ENCODE data around the gene OR10J5.
"Not testable (repeated sequence)": the region's sequence is repeated elsewhere in the genome, so short reads cannot be mapped to it uniquely, and the experiment has no call there.

The OR10J5 gene

DNA sequence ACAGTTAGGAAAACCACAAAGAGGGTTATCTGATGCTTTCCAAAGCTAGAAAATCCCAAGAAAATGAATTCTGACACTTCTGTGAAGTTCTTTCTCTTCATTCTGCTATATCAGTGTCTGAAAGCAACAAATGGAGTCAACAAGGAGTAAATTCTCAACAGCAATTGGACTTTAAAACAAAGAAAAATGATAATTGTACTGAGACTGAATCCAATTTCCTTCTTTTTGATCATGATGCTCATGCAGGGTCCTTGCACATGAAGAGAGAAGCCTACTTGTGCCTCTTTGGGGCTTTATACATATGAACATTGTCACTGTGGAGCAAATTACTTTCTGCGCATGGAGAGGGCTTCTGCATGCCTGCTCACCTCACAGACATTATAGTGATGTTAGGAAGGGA, at the start of gene OR10J5:
Gene OR10J5, minus strand, starts transcription at position 101 of the 400 bp plus-strand sequence. Its CDS starts 0 bp downstream, at position 101.
- no peak for DNase-seq (ENCODE audit: low read depth in 3 of 3)

GRCh38 chr1:159584536-159584935, 48.7 kb upstream of the OR10J5 start:
- no peak for DNase-seq (ENCODE audit: low read depth in 3 of 3)

DNA sequence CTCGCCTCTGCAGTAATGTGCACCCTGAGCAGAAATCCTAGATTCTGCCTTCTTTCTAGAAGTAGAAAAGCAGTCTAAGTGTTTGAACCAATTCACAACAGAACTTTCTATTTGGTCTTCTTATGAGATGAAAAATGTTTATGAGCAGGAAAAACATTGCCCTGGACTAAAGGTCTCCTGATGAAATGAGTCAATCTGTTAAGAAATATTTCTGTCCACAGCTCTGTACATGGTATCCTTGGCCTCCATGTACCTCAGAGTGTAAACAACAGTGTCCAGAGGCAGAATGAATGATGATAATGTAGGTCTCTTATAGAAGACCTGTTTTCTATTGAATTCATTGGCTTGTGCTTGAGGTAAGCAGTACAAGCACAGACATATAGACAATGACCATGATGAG, 45.6 kb upstream of the OR10J5 start:
- no peak for DNase-seq (ENCODE audit: low read depth in 3 of 3)

GRCh38 chr1:159580340-159580739, 44.5 kb upstream of the OR10J5 start:
- DNase-seq (ENCODE audit: low read depth in 3 of 3): no peak

DNA sequence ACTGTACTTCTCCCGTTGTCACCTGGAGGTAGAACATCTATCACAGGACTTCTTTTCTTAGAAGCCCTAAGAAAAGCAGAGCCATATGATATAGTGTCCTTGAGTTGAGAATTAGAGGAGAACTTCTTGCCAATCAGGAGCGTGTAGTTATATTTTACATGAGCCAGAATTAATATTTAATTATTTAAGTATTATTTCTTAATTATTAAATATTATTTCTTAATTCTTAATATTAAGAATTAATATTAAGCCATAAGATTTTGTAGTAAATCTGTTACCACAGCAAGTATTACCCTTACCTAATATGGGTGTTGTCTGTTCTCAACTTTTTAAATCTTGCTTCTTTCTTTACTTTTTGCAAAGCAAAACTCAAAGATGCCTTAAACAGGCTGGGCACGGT, 41.6 kb upstream of the OR10J5 start:
- no peak for DNase-seq (ENCODE audit: low read depth in 3 of 3)

DNA sequence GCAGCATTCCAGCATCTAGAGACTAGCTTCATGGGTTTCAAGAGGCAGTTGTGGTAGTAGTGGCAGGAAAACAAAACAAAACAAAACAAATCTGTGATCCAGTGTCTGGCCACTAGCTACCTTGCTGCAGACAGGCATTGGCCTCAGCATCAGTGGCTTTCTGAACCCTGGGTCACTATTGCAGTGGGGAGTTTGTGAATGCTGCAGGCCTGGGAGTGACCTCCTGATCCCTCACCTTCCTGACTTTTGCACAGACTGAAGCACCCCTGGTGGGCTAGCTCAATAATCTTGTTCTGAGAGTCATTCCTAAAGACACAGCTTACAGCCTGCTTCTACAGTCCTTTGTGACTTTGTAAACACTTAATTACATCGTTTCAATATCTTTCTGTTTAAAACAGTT, 26.9 kb upstream of the OR10J5 start:
- no peak for DNase-seq (ENCODE audit: low read depth in 3 of 3)

- no peak for DNase-seq (ENCODE audit: low read depth in 3 of 3)
Observed at GRCh38 chr1:159561497-159561896, 25.7 kb upstream of the OR10J5 start.

GRCh38 chr1:159560599-159560998, 24.8 kb upstream of the OR10J5 start:
- DNase-seq (ENCODE audit: low read depth in 3 of 3): no peak

DNA sequence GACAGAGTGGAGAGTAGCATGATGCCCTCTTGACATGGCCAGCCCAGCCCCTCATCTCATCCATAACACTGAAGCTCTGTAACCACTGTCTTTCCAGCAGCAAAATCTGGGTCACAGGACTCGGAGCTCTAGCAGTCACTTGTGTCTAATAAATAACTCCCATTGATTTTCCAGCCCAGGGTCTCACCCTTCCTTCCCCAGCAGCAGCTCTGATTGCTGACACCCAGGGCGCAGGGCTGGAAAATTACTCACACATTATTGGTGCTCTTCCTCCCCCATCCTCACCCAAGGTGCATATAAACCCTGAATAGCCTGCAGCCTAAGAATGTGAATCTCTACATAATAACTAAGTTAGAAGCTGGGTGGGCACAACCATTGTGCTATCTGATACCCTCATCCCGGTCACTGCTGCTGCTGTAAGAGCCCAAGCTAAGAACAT, 21.1 kb upstream of the OR10J5 start:
- DNase-seq (ENCODE audit: low read depth in 3 of 3): no peak

DNA sequence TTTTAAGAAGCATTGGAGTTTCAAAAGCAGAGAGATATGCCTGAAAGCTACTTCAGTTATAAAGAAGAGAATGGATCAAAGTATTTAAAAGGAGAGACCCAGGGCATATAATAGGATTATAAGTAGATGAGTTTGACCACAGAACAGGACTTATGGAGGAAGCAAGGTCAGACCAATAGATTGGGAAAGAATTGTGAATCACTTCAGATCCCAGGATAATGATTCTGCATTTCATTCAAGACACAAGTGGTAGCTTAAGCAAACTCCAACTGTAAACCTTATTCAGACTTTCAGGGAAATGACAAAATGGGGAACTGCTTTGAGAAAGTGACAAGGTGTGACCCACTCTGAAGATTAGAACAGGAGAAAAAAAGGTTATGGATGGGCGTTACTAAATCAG, 18.9 kb upstream of the OR10J5 start:
- DNase-seq (ENCODE audit: low read depth in 3 of 3): no peak

GRCh38 chr1:159554261-159554660, 18.5 kb upstream of the OR10J5 start:
- DNase-seq (ENCODE audit: low read depth in 3 of 3): no peak

DNA sequence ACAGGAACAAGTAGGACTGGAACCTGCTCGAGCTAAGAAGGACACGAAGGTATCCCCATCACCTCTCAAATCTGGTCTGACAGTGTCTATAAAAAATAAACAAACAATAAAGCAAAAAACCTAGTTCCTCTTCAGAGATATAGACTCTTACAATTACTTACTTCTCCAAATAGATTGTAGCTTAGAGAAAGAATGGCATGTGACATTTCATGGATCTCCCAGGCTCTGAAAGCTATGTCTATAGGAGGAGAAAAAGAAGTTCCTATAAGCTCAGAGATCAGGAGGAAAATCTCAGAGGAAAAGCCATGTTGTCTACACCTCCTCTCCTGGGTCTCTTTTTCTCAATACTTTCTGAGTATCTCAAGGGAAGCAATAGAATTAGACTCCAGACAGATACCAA, 12.3 kb upstream of the OR10J5 start:
- DNase-seq (ENCODE audit: low read depth in 3 of 3): no peak

DNA sequence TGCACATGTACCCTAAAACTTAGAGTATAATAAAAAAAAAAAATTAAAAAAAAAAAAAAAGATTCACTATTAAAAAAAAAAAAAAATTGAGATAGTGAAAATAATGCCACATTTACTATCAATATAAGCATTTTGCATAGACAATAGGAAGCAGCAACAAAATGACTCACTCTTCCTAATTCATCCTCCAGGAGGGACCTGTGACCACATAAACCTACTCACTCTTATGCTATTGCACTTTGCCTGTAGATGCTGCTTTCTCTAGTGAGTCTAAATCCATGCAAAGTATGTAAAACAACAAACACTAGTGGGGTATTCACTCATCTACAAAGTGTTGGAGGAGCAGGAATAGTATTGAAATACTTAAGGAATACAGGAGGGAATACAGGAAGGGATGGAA, 2.9 kb downstream of the OR10J5 start:
- no peak for DNase-seq (ENCODE audit: low read depth in 3 of 3)

- DNase-seq (ENCODE audit: low read depth in 3 of 3): not testable (repeated sequence)
Observed at GRCh38 chr1:159524792-159525191, 11.0 kb downstream of the OR10J5 start.

GRCh38 chr1:159510229-159510541, 25.6 kb downstream of the OR10J5 start:
- DNase-seq (ENCODE audit: low read depth in 3 of 3): no peak

GRCh38 chr1:159509440-159510228, 26.2 kb downstream of the OR10J5 start:
- no peak for DNase-seq (ENCODE audit: low read depth in 3 of 3)

DNA sequence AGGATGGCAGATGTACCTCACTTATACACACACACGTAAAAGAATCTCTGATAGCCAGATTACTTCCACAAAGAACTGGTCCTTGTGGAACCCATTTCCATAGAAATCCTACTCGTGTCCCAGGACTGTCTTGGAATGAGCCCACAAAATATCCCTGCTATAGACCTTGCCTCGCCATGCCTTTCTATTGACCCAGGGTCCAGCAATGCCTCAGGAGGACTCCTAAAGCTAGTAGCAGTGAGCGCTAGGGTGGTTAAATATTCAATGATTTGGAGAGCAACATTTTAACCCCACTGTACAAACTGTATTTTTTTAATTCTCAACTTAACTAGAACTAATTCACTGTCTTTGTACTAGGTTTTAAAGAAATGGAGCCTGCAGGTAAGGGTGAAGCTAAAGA, 26.9 kb downstream of the OR10J5 start:
- DNase-seq (ENCODE audit: low read depth in 3 of 3): no peak

DNA sequence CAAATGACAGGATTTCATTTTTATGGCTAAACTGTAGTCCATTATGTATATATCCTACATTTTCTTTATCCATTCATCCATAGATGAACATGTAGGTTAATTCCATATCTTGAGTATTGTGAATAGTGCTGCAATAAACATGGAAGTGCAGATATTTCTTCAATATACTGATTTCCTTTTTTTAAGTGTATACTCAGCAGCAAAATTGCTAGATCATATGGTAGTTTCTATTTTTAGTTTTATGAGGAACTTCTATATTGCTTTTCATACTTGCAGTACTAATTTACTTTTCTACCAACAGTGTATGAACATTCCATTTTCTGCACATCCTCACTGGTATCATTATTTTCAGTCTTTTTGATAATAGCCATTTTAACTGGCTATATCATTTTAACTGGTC, 30.1 kb downstream of the OR10J5 start:
- no peak for DNase-seq (ENCODE audit: low read depth in 3 of 3)

- DNase-seq (ENCODE audit: low read depth in 3 of 3): no peak
Observed at GRCh38 chr1:159501082-159501481, 34.7 kb downstream of the OR10J5 start.

- DNase-seq (ENCODE audit: low read depth in 3 of 3): not testable (repeated sequence)
Observed at GRCh38 chr1:159494513-159495210, 41.1 kb downstream of the OR10J5 start.

GRCh38 chr1:159493354-159493753, 42.5 kb downstream of the OR10J5 start:
- no peak for DNase-seq (ENCODE audit: low read depth in 3 of 3)

GRCh38 chr1:159492575-159493323, 43.1 kb downstream of the OR10J5 start:
- no peak for DNase-seq (ENCODE audit: low read depth in 3 of 3)
